ENCODE data around the gene ZNF300. TPM values are rescaled to one million over a fixed set of nuclear protein-coding genes. Genes with fewer than 3 reads are reported as not detected.

The ZNF300 gene
- total RNA-seq, 1 donor from 2014 or later: 2.0 TPM

DNA sequence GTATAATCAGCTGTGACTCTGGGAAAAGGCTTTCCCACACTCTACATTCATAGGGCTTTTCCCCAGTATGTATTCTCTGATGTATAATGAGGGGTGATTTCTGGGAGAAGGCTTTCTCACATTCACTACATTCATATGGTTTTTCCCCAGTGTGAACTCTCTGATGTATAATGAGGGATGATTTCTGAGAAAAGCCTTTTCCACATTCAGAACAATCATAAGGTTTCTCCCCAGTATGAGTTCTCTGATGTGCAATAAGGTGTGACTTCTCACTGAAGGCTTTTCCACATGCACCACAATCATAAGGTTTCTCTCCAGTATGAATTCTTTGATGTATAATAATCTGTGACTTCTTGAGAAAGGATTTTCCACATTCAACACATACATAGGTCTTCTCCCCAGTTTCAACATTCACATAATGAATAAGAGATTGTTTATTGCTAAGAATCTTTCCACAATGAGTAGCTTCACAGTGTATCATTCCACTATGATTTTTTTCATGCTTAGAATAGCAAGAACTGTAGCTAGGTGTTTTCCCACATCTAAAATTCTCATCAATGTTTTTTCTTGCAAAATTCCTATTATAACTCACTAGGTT is 26.7 kb upstream of the ZNF300 start:
- H3K27ac ChIP-seq: no peak overlapping the region
- TF ChIP-seq, protein P1, sequence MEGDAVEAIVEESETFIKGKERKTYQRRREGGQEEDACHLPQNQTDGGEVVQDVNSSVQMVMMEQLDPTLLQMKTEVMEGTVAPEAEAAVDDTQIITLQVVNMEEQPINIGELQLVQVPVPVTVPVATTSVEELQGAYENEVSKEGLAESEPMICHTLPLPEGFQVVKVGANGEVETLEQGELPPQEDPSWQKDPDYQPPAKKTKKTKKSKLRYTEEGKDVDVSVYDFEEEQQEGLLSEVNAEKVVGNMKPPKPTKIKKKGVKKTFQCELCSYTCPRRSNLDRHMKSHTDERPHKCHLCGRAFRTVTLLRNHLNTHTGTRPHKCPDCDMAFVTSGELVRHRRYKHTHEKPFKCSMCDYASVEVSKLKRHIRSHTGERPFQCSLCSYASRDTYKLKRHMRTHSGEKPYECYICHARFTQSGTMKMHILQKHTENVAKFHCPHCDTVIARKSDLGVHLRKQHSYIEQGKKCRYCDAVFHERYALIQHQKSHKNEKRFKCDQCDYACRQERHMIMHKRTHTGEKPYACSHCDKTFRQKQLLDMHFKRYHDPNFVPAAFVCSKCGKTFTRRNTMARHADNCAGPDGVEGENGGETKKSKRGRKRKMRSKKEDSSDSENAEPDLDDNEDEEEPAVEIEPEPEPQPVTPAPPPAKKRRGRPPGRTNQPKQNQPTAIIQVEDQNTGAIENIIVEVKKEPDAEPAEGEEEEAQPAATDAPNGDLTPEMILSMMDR (IDR thresholded peaks at IDR 0.05): no peak
- no peaks in the 10 kb centered on the region for H3K4me1 ChIP-seq
- H3K9me3 ChIP-seq: peaks cover 95% of the 10 kb centered on the region
- H3K4me3 ChIP-seq: no peak overlapping the region
- no peak for ATAC-seq
- H3K27me3 ChIP-seq (ENCODE audit: low read depth): no peaks in the 10 kb centered on the region
- DNase-seq: no peak
- intact Hi-C loops (cut with DNase I): no loop called here
- no peaks in the 10 kb centered on the region for H3K36me3 ChIP-seq

DNA sequence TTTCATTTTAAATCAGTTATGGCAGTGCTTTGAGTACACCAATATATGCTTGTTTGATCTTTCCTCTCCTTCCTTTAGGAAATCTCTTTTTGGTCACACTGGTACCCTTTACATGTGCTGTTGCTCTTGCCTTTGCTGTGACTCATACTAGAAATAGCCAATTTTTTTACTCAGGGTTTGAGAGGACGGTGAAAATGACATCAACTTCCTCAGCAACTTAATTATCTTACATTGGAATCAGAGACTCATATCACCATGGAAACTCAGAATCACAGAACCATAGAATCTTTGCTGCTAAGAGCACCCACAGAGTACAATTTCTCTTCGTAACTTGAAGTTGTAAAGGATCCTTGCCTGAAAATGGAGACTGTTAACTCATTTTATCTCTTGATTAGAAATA is 13.8 kb upstream of the ZNF300 start:
- H3K9me3 ChIP-seq: peaks cover 54% of the 10 kb centered on the region

GRCh38 chr5:150912312-150912814 is 7.6 kb upstream of the ZNF300 start:
- no peaks in the 10 kb centered on the region for H3K36me3 ChIP-seq
- H3K4me3 ChIP-seq: no peak overlapping the region
- peaks cover 43% of the 10 kb centered on the region for H3K9me3 ChIP-seq
- no peaks in the 10 kb centered on the region for H3K27me3 ChIP-seq (ENCODE audit: low read depth)
- H3K27ac ChIP-seq: no peak overlapping the region
- TF ChIP-seq, protein P1 (IDR thresholded peaks at IDR 0.05): no peak
- DNase-seq (no peak), ATAC-seq (no peak)
- H3K4me1 ChIP-seq: no peaks in the 10 kb centered on the region
- intact Hi-C loops (cut with DNase I): no loop called here

More for the DNA sequence above, 13.8 kb upstream of the ZNF300 start:
- Histone ChIP-seq H3K27me3 (ENCODE audit: low read depth) (no peaks in the 10 kb centered on the region), H3K27ac (no peak overlapping the region), H3K36me3 (no peaks in the 10 kb centered on the region), H3K4me3 (no peak overlapping the region), H3K4me1 (no peaks in the 10 kb centered on the region)
- intact Hi-C loops (cut with DNase I): no loop called here
- no peak for ATAC-seq
- TF ChIP-seq, protein P1 (IDR thresholded peaks at IDR 0.05): no peak
- DNase-seq: no peak

DNA sequence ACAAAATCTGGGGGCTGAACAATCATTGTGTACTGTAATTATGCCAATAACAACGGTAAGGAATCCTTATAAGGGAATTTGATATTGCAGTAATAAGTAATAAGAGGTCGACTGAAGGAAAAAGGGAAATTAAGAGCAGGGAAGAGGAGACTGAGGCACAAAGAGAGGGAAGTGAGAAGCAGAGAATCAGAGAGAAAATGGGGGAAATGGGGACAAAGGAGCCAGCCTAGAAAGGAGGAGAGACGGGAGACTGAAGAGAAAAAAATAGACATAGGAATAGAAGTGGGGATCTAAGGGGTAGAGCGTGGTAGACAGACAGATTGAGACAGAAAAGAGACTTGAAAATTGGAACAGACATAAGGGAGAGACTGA is 518 bp upstream of the ZNF300 start:
- no peaks in the 10 kb centered on the region for H3K36me3 ChIP-seq
- intact Hi-C loops (cut with DNase I): no loop called here
- H3K9me3 ChIP-seq: peaks cover 50% of the 10 kb centered on the region
- H3K27me3 ChIP-seq (ENCODE audit: low read depth): no peaks in the 10 kb centered on the region
- ATAC-seq: no peak
- no peak for DNase-seq
- peak overlapping the region; percentile 52 for H3K4me3 ChIP-seq
- no peaks in the 10 kb centered on the region for H3K4me1 ChIP-seq
- peak overlapping the region; percentile 74 for H3K27ac ChIP-seq
- TF ChIP-seq, protein P1 (IDR thresholded peaks at IDR 0.05): no peak

GRCh38 chr5:150901446-150901845 is 3.3 kb downstream of the ZNF300 start:
- ATAC-seq (no peak), DNase-seq (no peak)
- H3K4me3 ChIP-seq: no peak overlapping the region
- peaks cover 81% of the 10 kb centered on the region for H3K9me3 ChIP-seq
- H3K36me3 ChIP-seq: no peaks in the 10 kb centered on the region
- no peak overlapping the region for H3K27ac ChIP-seq
- H3K27me3 ChIP-seq (ENCODE audit: low read depth): no peaks in the 10 kb centered on the region
- no peaks in the 10 kb centered on the region for H3K4me1 ChIP-seq
- intact Hi-C loops (cut with DNase I): no loop called here
- TF ChIP-seq, protein P1 (IDR thresholded peaks at IDR 0.05): no peak
